Glomerular visceral epithelial cell (primary cell): Measurements from ENCODE around the gene JUND.

ENCODE experiments used
- DNase-seq: peaks from one replicate; pipeline ENCODE4 v3.0.0-alpha.2; 2016; ENCODE audit errors: extremely low spot score

Gene JUND

DNA sequence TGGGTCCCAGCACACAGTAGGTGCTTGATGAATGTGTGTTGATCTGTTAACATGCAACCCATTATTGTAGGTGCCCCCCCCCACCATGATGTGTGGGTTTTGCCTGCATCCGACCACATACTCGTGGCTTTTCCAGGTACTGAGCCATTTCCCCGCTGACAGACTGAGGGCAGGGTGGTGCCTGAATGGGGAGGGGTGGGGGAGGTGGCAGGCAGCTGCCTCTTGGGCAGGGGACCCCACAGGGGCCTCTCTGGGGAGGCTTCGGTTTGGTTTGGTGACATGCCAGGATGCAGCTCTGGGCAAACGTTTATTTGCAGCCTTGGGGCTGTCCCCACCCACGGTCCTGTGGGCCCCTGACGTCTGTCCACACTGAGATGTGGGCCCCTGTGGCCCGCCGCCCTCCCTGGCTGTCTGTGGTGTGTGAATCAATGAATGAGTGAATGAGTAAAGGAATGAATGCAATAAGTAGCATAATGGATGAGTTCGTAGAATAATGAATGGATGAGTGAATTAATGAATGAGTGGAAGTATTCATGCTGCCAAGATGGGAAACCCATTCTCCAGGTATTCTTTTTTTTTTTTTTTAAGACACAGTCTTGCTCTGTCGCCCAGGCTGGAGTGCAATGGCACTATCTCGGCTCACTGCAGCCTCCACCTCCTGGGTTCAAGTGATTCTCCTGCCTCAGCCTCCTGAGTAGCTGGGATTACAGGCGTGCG lies 9.0 kb upstream of the JUND start:
- DNase-seq, result peak; percentile 39

DNA sequence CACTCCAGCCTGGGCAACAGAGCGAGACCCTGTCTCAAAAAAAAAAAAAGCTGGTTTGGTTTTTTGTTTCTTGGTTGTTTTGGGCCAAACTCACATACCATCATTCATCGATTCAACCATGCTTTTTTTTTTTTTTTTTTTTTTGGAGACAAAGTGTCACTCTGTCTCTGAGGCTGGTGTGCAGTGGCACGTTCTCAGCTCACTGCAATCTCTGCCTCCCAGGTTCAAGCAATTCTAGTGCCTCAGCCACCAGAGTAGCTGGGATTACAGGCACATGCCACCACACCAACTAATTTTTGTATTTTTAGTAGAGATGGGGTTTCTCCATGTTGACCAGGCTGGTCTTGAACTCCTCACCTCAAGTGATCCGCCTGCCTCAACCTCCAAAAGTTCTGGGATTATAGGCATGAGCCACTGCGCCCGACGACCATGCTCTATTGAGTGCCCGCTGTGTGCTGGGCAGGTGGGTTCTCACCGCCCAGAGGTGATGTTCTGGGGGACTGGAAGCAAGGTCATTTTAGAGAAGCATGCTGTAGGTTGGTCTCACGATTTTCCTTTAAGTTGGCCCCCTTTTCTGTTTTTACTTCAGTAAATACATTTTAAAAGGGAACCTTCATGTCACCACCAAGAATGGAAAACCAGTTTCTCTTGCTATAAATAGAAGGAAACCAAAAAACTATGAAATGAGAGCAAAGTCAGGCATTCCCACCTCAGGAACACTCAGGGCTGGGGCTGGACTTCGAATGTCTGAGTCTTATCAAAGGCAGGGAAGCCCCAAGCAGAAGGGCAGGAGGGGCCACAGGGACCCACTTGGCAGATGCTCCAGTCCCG lies 8.3 kb upstream of the JUND start:
- no peak for DNase-seq

DNA sequence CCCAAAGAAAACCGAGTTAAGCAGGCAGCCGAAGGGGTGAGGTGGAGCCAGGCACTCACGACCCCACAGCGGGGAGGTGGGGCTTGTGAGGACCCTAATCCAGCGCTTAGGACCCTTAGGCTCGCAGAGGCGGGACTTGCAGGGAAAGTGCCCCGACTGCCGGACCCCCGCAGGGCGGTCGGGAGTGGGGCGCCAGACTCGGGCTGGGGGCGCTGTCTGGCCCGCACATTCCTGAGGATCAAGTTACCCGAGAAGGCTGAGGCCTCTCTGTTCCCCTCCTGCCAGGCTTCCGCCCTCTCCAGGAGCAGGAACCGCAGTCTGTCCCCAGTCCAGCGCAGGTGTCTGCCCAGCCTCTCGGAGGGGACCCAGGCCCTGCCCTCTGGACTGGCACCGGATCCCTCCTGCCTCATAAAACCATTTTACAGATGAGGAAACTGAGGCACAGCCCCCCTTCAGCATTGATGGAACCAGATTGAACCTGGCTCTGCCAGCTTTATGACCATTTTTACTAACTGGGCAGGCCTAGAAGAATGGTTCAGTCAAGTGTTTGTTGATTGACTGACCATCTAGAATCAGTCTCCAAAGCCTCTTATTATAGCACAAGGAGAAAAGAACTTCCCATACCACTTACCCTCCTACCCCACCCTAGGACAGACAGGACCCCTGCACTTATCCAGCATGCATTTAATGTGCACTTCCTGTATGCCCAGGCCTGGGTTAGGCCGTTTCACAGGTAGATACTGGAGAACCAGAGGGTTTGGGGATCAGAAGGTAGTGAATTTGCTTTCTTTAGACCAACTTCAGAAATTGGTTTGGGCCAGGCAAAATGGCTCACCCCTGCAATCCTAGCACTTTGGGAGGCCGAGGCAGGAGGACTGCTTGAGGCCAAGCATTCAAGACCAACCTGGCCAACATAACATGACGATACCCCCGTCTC lies 6.7 kb upstream of the JUND start:
- no peak for DNase-seq

DNA sequence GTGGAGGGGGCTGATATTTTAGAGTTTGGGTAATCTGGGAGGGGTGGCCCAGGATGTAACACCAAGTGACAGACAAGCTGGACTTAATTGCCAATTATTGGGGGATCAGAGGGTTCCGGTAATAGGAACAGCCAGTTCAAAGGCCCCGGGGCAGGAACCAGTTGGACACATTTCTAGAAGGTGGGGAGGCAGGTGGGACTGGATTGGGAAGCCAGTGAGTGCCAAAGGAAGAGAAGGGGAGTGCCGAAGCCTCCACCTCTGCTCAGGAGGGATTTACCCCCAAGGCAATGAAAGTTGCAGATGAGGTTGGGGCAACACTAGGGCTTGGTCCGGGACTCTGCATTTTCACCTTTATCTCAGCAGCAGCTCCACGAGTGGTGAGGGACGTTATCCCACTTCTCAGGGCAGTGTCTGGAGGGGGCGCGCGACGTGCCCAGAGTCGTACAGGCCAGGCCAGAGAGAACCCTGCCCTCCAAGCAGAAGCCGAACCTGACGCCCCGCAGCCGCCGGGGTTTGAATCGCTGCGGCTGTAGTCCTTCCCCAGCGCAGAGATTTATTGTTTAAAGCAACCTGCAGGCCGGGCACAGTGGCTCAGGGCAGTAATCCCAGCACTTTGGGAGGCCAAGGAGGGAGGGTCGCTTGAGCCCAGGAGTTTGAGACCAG lies 5.7 kb upstream of the JUND start:
- no peak for DNase-seq

DNA sequence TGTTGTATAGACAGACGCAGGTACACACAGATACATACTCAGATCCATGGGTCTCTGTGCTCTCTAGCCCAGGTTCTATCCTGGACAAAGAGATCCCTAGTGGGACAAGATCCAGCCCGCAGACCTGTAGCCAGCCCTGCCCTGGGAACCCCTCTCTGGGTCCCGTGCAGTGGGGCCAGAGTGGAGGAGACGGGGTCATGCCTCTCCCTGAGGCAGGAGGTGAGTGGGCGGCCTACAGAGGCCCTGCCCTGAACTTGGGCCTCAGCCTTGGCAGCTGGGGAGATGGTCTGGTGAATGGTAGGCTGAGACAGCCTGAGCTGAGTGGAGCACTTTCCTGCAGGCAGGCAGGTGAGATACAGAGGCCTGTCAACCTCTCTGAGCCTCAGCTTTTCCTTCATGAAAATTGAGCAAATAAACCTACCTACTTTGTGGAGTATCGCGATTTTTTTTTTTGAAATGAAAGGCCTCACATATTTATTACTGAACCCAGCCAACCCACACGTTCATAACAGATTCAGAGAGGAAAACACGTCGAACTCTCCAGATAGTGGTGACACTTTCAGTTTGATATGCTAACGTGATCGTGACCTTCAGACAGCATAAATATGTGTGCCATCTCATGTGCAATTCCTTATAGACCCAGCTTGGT lies 3.4 kb upstream of the JUND start:
- no peak for DNase-seq

DNA sequence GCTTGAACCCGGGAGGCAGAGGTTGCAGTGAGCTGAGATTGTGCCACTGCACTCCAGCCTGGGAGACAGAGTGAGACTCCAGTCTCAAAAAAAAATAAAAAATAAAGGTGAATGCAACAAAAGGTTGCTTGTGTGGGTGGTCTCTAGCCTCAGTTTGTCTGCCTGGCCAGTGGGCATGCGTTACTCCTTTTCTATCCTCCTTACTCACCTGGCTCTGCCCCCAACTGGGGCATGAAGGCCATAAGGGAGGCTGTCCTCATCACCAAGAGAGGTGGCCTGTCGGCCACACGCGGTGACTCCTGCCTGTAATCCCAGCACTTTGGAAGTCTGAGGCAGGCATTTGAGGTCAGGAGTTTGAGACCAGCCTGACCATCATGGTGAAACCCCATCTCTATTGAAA lies 1.9 kb upstream of the JUND start:
- DNase-seq, result no peak

DNA sequence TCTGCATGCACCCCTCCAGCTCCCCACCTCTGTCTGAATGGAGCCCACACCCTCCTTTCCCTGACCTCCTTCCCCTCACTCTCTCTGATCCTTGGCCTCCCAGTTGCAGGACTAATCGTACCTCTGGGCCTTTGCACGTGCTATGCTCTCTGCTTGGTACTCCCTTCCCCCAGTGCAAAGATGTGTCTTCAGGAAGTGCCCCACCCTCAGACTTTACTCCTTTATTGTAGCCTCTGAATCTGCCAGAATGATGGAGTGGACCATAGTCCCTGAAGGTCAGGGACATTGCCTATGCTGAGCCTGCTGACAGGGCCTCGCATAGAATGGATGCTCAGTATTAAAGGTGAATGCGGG lies 1.3 kb upstream of the JUND start:
- no peak for DNase-seq

DNA sequence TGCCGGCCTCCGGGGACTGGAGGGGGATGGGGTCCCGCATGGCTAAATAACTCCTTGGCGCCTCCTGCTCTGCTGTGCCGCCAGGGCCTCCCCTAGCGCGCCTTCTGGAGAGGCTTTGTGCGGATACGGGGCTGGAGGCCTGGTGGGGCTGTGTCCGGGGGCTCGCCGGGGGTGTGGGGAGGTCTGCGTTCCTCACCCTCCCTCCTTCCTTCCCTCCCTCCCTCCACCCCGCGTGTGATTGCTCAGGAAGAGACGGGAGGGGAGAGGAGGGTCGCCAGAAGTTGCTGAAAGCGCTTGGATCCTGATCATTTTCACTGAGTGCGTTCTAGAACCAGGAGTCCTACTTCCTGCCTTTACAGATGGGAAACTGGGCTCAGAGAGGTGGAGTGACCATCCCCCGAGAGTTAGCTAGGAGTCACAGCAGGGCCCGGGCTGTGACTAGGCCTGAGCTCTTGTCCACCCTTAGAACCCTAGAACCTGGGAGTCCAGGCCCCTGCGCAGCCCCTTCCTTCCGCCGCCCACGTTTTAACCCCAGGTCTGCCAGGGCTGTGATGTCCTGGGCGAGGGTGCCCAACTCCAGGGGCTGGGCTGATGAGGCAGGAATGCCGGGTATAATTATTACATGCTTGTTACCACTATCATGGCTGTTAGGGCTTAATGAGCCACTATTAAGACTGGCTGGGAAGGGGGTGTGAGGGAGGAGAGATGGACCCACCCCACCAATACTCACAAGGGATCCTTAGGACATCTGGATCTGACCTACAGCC lies 782 bp upstream of the JUND start:
- no peak for DNase-seq

DNA sequence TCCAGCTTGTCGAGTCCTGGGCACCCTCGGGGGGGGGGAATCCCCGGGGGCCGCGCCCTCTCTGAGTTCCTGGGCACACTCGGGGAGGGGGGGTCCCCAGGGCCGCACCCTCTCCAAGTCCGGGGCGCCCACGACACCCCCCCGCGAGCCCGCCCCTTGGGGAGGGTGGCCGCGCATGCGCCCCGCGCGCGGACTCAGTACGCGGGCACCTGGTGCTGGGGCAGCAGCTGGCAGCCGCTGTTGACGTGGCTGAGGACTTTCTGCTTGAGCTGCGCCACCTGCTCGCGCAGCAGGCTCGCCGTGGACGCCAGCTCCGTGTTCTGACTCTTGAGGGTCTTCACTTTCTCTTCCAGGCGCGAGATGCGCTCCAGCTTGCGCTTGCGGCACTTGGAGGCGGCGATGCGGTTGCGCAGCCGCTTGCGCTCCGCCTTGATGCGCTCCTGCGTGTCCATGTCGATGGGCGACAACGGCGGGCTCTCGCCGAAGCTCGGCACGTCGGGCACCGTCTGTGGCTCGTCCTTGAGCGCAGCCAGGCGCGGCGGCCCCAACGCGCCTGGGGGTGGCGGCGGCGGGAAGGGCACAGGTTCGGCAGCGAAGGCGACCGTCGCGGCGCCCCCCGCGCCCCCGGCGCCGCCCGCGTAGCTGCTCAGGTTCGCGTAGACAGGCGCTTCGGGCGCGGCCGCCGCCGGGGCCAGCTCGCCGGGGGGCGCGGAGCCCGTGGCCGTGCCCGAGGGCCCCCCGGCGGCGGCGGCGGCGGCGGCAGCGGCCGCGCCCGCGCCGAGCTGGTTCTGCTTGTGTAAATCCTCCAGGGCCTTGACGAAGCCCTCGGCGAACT lies 958 bp downstream of the JUND start:
- DNase-seq, result peak; percentile 85

DNA sequence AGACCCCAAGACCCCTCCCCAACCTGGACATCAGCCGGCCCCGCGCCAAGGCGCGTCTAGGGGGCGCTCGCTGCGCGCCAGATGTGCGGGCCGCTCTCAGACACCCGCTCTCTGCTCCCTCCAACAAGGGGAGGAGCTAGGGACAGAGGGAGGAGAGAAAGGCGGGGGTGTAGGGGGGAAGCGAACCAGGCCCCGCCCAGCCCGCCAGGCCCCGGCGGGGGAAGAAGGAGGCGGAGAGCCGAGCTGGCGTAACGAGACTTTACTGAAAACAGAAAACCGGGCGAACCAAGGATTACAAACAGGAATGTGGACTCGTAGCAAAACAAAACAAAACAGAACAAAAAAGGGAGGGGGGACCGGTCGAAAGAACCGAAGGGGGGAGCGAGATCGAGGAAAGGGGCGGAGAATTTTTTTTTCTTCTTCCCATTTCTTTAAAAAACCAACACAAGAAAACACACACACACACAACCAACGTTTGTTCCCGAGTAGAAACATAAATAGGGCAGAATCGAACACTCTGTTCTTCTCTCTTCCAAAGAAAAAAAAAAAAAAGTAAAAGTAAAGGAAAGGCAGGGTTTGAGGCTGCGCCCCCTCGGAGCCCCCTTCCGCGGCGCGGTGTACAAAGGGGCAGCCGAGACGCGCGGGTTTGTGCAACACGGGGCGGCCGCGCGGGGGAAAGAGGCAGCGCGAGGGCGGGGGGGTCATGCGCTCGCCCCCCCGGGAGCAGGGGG lies 1.7 kb downstream of the JUND start:
- DNase-seq, result peak; percentile 96

DNA sequence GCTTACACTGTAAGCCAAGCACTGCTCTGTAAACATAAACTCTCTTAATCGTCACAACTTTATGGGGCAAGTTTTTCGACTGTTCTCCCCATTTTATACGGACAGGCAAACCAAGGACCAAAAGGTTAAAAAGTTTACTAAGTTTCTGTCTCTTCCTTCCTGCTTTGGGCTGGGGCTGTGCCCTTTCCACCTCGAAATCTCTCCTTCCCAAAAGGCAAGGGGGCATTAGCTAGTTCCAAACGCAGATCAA lies 2.2 kb downstream of the JUND start:
- DNase-seq, result no peak

DNA sequence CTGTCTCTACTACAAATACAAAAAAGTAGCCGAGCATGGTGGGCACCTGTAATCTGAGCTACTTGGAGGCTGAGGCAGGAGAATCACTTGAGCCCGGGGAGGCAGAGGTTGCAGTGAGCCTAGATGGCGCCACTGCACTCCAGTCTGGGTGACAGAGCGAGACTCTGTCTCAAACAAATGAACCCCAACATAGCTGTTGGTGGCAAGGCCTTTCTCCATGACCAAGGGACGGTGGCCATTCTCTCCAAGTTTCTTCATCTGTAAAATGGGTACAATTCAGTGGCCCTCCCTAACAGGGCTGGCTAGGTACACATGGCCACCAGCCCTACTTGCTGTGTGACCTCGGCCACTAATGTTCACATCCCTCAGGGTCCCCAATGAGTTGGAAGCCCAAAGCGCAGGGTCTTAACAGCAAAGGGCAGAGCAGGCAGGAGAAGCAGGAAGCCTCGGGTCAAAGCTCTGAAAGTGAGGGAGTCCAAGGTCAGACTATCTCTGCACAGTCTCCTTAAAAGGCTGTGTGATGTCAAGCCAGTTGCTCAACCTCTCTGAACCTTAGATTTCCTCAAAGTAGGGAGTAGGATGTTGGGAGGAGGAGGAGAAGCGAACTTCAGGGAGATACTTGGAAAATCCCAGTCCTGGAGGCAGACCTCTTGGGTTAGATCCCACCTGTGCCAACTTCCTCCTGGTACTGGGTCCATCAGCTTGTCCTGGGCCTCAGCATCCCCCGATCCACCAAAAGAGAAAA lies 2.7 kb downstream of the JUND start:
- peak; percentile 38 for DNase-seq

DNA sequence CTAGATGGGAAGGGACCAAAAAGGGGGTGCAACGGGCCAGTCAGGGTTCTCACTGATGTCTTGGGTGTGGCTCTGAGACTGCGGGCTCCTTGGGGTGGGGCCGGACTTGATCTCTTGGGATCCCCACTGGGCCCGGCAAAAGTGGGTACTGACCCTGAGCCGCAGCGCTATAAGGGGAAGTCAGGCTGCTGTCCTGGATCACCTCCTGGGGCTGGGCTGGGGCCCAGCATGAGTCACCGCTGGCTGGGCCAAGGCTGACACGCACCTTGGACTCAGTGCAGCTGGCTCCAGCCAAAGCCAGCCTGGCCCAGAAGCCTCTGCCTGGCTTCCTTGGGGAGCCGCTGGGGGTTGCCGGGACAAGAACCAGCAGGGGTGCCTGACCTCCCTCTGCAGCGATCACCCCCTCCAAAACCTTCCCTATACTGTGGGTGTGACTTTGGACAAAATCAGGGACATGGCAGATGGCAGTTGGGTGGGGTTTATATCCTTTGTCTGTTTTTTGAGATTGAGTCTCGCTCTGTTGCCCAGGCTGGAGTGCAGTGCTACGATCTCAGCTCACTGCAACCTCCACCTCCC lies 6.6 kb downstream of the JUND start:
- DNase-seq, result peak; percentile 93

DNA sequence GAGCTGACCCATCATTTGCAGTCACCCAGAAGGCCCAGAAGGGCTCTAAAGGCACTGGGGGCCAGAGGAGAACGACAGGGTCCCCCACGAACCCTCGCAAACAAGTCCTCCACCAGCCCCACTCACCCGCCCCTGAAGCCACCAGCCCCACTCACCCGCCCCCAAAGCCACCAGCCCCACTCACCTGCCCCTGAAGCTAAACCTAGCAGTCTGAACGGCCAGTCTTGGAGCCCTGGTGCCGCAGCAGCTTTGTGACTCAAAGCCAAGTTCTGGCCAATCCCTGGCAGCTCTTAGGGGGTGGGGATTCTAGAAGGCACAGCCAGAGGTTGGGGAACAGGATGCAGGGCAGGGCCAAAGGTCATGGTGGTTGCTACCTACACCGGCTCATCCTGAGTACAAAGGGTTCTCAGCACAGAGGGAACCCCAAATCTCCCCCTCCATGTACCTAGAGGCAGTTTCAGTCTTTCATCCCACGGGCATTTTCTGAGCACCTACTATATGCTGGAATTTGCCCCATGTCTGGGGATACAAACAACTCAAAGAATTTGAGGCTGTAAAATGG lies 7.1 kb downstream of the JUND start, which contains the start of gene IQCN:
TSS of gene IQCN (minus strand) at position 234 of the 562 bp plus-strand sequence. CDS start 4,974 bp downstream, outside the sequence.
- DNase-seq, result peak; percentile 47

DNA sequence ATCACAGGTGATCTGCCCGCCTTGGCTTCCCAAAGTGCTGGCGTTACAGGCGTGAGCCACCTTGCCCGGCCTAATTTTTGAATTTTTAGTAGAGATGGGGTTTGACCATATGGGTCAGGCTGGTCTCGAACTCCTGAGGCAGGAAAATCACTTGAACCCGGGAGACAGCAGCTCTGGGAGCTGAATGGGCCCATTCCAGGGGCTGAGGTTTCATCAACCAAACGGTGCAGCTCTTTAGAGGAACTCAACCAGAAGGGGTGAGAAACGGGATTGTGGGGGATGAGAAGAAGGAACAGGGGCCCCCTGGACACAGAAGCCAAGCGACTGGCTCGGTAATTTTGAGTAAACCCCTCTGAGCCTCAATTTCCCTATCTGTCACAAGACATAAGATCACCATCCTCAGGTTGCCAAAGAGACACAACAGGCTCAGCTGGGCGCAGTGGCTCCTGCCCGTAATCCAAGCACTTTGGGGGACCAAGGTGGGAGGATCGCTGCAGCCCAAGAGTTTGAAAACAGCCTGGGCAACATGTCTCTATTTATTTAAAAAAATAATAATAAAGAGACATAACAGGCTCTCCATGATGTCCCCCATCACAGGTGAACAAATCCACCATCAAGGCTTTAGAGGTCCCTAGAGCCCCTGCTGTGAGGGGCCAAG lies 7.7 kb downstream of the JUND start:
- DNase-seq, result no peak

DNA sequence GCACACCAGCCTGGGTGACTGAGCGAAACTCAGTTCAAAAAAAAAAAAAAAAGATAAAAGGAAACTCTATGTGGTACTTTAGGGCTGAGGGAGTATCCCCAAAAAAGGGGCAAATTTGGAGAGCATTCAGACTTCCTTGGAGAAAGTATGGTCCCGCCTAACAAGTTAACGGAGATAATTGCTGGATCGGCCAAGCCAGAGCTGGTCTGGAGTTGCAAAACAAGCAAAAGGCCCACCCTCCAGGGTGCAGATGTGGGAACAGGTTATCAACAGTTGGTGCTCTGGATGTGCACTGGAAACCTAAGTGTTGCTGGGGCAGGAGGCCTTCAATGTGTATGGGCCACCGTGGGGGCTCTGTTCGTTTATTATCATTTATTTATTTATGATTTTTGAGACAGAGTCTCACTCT lies 10.0 kb downstream of the JUND start:
- DNase-seq, result no peak

DNA sequence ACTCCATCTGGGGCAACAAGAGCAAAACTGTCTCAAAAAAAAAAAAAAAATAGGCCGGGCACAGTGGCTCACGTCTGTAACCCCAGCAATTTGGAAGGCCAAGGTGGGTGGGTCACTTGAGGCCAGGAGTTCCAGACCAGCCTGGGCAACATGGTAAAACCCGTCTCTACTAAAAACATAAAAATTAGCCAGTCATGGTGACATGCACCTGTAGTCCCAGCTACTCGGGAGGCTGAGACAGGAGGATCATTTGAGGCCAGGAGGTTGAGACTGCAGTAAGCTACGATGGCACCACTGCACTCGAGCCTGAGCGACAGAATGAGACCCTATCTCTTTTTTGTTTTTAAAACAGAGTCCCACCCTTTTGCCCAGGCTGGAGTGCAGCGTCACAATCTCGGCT lies 11.1 kb downstream of the JUND start:
- DNase-seq, result no peak
